Measurements from ENCODE around the gene NUP98. TPM values are rescaled to one million over a fixed set of nuclear protein-coding genes. Genes with fewer than 3 reads are reported as not detected.

Gene NUP98
- total RNA-seq, 6 experiments from 2014 or later = 29.7 to 69.0 (median 34.3) TPM

DNA sequence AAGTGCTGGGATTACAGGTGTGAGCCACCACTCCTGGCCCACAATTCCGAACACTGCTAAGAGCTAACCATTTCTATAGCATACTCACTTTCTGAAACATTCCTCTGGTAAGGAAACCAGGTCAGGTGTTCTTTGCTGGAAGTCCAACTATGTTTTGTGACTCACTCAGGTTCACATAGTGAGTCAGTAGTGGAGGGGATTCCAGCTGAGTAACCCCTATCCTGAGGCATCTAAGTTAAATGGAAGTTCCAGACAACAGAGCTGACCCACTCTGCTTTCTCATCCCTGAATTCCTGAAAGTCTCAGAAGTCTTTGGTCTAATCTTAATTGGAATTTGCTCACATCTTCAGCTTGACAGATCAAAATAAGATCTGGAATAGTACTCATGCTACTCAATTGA lies 123.2 kb downstream of the NUP98 start:
- WGBS (ENCODE audit: insufficient coverage, low coverage, low lambda C conversion rate, missing lambda C conversion rate) = 89% methylated on average over 1 of the region's 1 CpG
- Histone ChIP-seq H3K27ac (no peak overlapping the region), H3K36me3 (peaks cover 5 to 63% (median 27%) of the 10 kb centered on the region in 4 donors), H3K27me3 (no peaks in the 10 kb centered on the region), H3K4me3 (no peak overlapping the region), H3K4me1 (no peaks in the 10 kb centered on the region), H3K9me3 (no peaks in the 10 kb centered on the region)
- intact Hi-C loops (cut with DNase I) = no loop called here
- TF ChIP-seq POLR2A (IDR thresholded peaks at IDR 0.05) = no peak
- TF ChIP-seq, protein P1, sequence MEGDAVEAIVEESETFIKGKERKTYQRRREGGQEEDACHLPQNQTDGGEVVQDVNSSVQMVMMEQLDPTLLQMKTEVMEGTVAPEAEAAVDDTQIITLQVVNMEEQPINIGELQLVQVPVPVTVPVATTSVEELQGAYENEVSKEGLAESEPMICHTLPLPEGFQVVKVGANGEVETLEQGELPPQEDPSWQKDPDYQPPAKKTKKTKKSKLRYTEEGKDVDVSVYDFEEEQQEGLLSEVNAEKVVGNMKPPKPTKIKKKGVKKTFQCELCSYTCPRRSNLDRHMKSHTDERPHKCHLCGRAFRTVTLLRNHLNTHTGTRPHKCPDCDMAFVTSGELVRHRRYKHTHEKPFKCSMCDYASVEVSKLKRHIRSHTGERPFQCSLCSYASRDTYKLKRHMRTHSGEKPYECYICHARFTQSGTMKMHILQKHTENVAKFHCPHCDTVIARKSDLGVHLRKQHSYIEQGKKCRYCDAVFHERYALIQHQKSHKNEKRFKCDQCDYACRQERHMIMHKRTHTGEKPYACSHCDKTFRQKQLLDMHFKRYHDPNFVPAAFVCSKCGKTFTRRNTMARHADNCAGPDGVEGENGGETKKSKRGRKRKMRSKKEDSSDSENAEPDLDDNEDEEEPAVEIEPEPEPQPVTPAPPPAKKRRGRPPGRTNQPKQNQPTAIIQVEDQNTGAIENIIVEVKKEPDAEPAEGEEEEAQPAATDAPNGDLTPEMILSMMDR (IDR thresholded peaks at IDR 0.05) = no peak
- ATAC-seq (peak in 1 of 4 donors; percentile 13), DNase-seq (no peak)

DNA sequence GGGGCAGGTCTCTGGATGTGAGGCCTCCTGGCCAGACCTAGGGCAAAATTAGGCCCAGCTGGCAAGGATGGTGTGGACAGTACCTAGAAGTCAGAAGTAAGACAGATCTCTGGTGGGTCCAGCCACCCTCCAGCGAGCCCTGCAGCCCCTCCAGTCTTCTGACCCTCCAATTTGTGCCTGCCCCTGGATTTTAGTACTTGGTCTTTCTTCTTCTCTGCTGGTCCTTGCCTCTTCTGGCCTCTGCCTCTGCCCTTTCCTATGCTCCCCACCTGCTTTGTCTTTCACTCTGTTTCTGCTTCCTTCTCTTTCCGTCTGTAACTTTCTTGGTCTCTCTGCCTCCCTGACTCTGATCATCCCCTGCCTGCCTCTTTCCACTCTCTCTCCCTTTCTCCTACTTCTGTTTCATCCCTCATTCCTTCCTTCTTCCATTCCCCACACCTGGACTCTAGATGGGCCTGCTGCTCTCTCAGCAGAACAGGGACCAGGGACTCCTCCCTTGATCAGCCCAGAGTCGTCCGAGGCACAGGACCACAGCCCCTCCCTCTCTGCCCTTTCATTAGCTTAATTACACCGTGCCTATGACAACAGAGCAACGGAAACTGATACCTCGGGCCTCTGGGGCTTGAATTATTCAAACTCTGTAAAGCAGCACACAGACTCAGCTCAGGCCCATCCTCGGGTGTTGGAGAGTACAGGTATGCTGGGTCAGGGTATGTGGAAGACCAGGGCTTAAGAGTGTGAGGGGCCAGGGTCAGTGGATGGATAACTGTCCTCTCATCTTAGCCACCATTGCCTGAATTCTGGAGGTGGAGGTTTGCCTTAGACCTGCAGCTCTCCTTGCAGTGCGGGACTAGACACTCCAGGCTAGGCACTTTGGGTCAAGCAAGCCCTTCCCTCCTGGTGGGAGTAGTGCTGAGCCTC lies 125.8 kb downstream of the NUP98 start, which contains the start of gene CHRNA10:
Gene CHRNA10 (minus strand): TSS at position 51 of the 921 bp plus-strand sequence. CDS start 72 bp downstream, outside the sequence.
- no peaks in the 10 kb centered on the region for H3K27me3 ChIP-seq
- no peaks in the 10 kb centered on the region for H3K4me1 ChIP-seq
- peaks cover 5 to 40% (median 22%) of the 10 kb centered on the region in 4 donors for H3K36me3 ChIP-seq
- no peak for ATAC-seq
- TF ChIP-seq, protein P1 (IDR thresholded peaks at IDR 0.05) = no peak
- TF ChIP-seq POLR2A (IDR thresholded peaks at IDR 0.05) = no peak
- H3K4me3 ChIP-seq = no peak within 1 kb of the TSS
- no peak for DNase-seq
- no peak within 1 kb of the TSS for H3K27ac ChIP-seq
- intact Hi-C loops (cut with DNase I) = no loop called here
- H3K9me3 ChIP-seq = no peaks in the 10 kb centered on the region
- WGBS (ENCODE audit: insufficient coverage, low coverage, low lambda C conversion rate, missing lambda C conversion rate) = 86% methylated on average over 8 of the region's 9 CpGs

DNA sequence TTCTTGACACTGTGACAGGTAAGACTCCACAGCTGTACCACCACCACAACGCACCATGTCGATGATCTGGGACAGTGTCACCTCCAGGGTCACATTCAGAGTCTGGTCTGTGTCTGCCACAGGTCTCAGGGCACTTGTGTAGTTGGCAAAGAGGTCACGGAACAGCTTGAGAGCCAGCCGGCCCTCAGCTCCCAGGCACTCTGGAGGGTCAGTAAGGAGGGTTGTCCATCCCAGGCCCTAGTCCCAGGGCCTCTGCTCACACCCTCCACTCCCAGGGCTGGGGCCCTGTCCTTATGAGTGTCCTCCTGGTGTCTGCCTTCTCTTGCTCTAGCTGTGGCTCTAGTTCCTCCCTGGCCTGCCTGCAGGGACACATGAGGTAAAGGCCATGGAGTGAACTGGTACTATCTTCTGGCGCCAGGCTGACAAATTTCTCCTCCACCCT lies 127.6 kb downstream of the NUP98 start:
- intact Hi-C loops (cut with DNase I) = no loop called here
- WGBS (ENCODE audit: insufficient coverage, low coverage, low lambda C conversion rate, missing lambda C conversion rate) = 88% methylated on average over 3 of the region's 5 CpGs
- no peak for DNase-seq
- Histone ChIP-seq H3K27ac (no peak overlapping the region), H3K27me3 (no peaks in the 10 kb centered on the region), H3K4me3 (no peak overlapping the region), H3K9me3 (no peaks in the 10 kb centered on the region), H3K36me3 (peaks cover 0 to 22% (median 7%) of the 10 kb centered on the region in 4 donors), H3K4me1 (no peaks in the 10 kb centered on the region)
- TF ChIP-seq, protein P1 (IDR thresholded peaks at IDR 0.05) = no peak
- TF ChIP-seq POLR2A (IDR thresholded peaks at IDR 0.05) = no peak
- peak in 1 of 4 donors; percentile 23 for ATAC-seq

DNA sequence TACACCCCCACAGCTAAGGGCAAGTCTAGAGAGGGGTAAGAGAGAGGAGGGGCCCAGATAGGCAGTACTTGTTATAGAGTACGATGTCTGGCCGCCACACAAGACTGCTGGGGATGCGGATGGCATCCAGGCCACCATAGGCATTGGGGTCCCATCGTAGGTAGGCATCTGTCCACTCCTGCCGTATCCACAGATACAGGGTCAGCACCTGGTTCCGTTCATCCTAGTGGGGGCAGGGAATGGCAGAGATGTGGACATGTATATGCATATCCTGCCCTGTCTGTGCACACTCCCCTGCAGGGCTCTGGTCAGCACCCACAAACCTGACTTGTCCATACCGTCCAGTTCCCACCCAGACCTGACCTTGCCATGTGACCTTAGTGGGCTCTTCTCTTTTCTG lies 128.2 kb downstream of the NUP98 start:
- intact Hi-C loops (cut with DNase I) = no loop called here
- no peak overlapping the region for H3K27ac ChIP-seq
- no peaks in the 10 kb centered on the region for H3K9me3 ChIP-seq
- no CpG with 5 or more reads among the region's 7 CpGs for WGBS (ENCODE audit: insufficient coverage, low coverage, low lambda C conversion rate, missing lambda C conversion rate)
- TF ChIP-seq, protein P1 (IDR thresholded peaks at IDR 0.05) = no peak
- no peak for TF ChIP-seq POLR2A (IDR thresholded peaks at IDR 0.05)
- peaks cover 0 to 15% (median 5%) of the 10 kb centered on the region in 4 donors for H3K36me3 ChIP-seq
- no peak for DNase-seq
- no peak overlapping the region for H3K4me3 ChIP-seq
- ATAC-seq = no peak
- no peaks in the 10 kb centered on the region for H3K27me3 ChIP-seq
- no peaks in the 10 kb centered on the region for H3K4me1 ChIP-seq

All from right lobe of liver (tissue), 6 donors.